Measurements from ENCODE around the gene PNP.

Gene PNP

GRCh38 chr14:20492486-20492885 is 23.3 kb downstream of the PNP start:
- TF ChIP-seq EZH2 (IDR thresholded peaks at IDR 0.05; ENCODE audit: borderline replicate concordance, low read length) (no peak), CTCF (IDR thresholded peaks at IDR 0.05; ENCODE audit: low read length) (no peak)
- Histone ChIP-seq H3K79me2 (ENCODE audit: insufficient read depth, low read length) (no peaks in the 10 kb centered on the region), H4K20me1 (ENCODE audit: insufficient read depth, low read length) (no peaks in the 10 kb centered on the region), H3K27me3 (ENCODE audit: insufficient read depth, low read length) (no peaks in the 10 kb centered on the region), H2AFZ (ENCODE audit: low read length) (no peak overlapping the region), H3K9me2 (ENCODE audit: low read depth, low read length) (no peaks in the 10 kb centered on the region), H3K4me3 (ENCODE audit: low read depth, low read length, poor library complexity, severe bottlenecking) (no peak overlapping the region), H3F3A (ENCODE audit: insufficient read depth, low read length) (no peaks in the 10 kb centered on the region), H3K9me3 (ENCODE audit: low read length) (no peaks in the 10 kb centered on the region), H3K4me2 (ENCODE audit: low read length) (no peak overlapping the region), H3K27ac (ENCODE audit: low read depth, low read length, poor library complexity, severe bottlenecking) (no peak overlapping the region), H3K4me1 (ENCODE audit: insufficient read depth, low read length, severe bottlenecking) (no peaks in the 10 kb centered on the region), H3K36me3 (ENCODE audit: insufficient read depth, low read length) (no peaks in the 10 kb centered on the region), H3K9ac (ENCODE audit: low read length) (no peak overlapping the region)

GRCh38 chr14:20493634-20494033 is 24.4 kb downstream of the PNP start:
- no peak overlapping the region for H3K9ac ChIP-seq (ENCODE audit: low read length)
- H3K9me2 ChIP-seq (ENCODE audit: low read depth, low read length) = no peaks in the 10 kb centered on the region
- H3K27me3 ChIP-seq (ENCODE audit: insufficient read depth, low read length) = no peaks in the 10 kb centered on the region
- no peak overlapping the region for H2AFZ ChIP-seq (ENCODE audit: low read length)
- H3K4me2 ChIP-seq (ENCODE audit: low read length) = no peak overlapping the region
- H3K36me3 ChIP-seq (ENCODE audit: insufficient read depth, low read length) = no peaks in the 10 kb centered on the region
- no peaks in the 10 kb centered on the region for H3F3A ChIP-seq (ENCODE audit: insufficient read depth, low read length)
- H4K20me1 ChIP-seq (ENCODE audit: insufficient read depth, low read length) = no peaks in the 10 kb centered on the region
- H3K4me1 ChIP-seq (ENCODE audit: insufficient read depth, low read length, severe bottlenecking) = no peaks in the 10 kb centered on the region
- TF ChIP-seq EZH2 (IDR thresholded peaks at IDR 0.05; ENCODE audit: borderline replicate concordance, low read length) = no peak
- no peak for TF ChIP-seq CTCF (IDR thresholded peaks at IDR 0.05; ENCODE audit: low read length)
- no peaks in the 10 kb centered on the region for H3K9me3 ChIP-seq (ENCODE audit: low read length)
- H3K27ac ChIP-seq (ENCODE audit: low read depth, low read length, poor library complexity, severe bottlenecking) = no peak overlapping the region
- H3K79me2 ChIP-seq (ENCODE audit: insufficient read depth, low read length) = no peaks in the 10 kb centered on the region
- H3K4me3 ChIP-seq (ENCODE audit: low read depth, low read length, poor library complexity, severe bottlenecking) = no peak overlapping the region

- Histone ChIP-seq H3K27me3 (ENCODE audit: insufficient read depth, low read length) (no peaks in the 10 kb centered on the region), H3K79me2 (ENCODE audit: insufficient read depth, low read length) (no peaks in the 10 kb centered on the region), H3K4me3 (ENCODE audit: low read depth, low read length, poor library complexity, severe bottlenecking) (no peak overlapping the region), H3K4me1 (ENCODE audit: insufficient read depth, low read length, severe bottlenecking) (no peaks in the 10 kb centered on the region), H3K9ac (ENCODE audit: low read length) (no peak overlapping the region), H4K20me1 (ENCODE audit: insufficient read depth, low read length) (no peaks in the 10 kb centered on the region), H3K27ac (ENCODE audit: low read depth, low read length, poor library complexity, severe bottlenecking) (no peak overlapping the region), H3K9me2 (ENCODE audit: low read depth, low read length) (no peaks in the 10 kb centered on the region), H3K36me3 (ENCODE audit: insufficient read depth, low read length) (no peaks in the 10 kb centered on the region), H3K9me3 (ENCODE audit: low read length) (no peaks in the 10 kb centered on the region), H3F3A (ENCODE audit: insufficient read depth, low read length) (no peaks in the 10 kb centered on the region), H2AFZ (ENCODE audit: low read length) (no peak overlapping the region), H3K4me2 (ENCODE audit: low read length) (no peak overlapping the region)
- TF ChIP-seq CTCF (IDR thresholded peaks at IDR 0.05; ENCODE audit: low read length) = no peak
- TF ChIP-seq EZH2 (IDR thresholded peaks at IDR 0.05; ENCODE audit: borderline replicate concordance, low read length) = no peak
These were observed 25.9 kb downstream of the PNP start for GRCh38 chr14:20494935-20495766.

Data from OCI-LY1 (cell line).